SU-DHL-6 (cell line): ENCODE measurements around the gene CRYBG3.

Source experiments
- H2AFZ ChIP-seq: fragments of 200-600 bp; sonication (generic); 2 replicates; pipeline ENCODE4 v1.6.1; 2014; ENCODE audit warnings: low read depth, mild to moderate bottlenecking, moderate library complexity, mixed read lengths, antibody characterized with exemption, low read length; ENCODE audit not compliant: severe bottlenecking
- H3F3A ChIP-seq: fragments of 200-600 bp; shearing (Covaris generic); 2 replicates; pipeline ENCODE4 v1.6.0; 2016; ENCODE audit warnings: antibody characterized with exemption, mild to moderate bottlenecking; ENCODE audit not compliant: insufficient read depth
- H3K27ac ChIP-seq: fragments of 200-600 bp; sonication (generic); 2 replicates; pipeline ENCODE4 v1.5.1; 2016; ENCODE audit warnings: low read depth, mild to moderate bottlenecking, low read length, moderate library complexity, mixed read lengths
- H3K27me3 ChIP-seq: fragments of 200-600 bp; sonication (generic), shearing (Covaris generic); 2 replicates; pipeline ENCODE4 v1.6.0; 2014; ENCODE audit warnings: mild to moderate bottlenecking, low read length
- H3K36me3 ChIP-seq: fragments of 200-600 bp; sonication (generic); 2 replicates; pipeline ENCODE4 v1.6.1; 2014; ENCODE audit warnings: mild to moderate bottlenecking, low read length, mixed read lengths
- H3K4me2 ChIP-seq: fragments of 300-600, 200-600 bp; shearing (Covaris generic), sonication (generic); 2 replicates; pipeline ENCODE4 v1.6.0; 2014; ENCODE audit warnings: low read length, low read depth, mild to moderate bottlenecking; ENCODE audit not compliant: poor library complexity, severe bottlenecking
- H3K4me3 ChIP-seq: fragments of 200-600 bp; sonication (generic); 2 replicates; pipeline ENCODE4 v1.5.1; 2014; ENCODE audit warnings: antibody characterized with exemption, low read length, mild to moderate bottlenecking, mixed read lengths; ENCODE audit not compliant: insufficient read depth, poor library complexity, severe bottlenecking
- H3K79me2 ChIP-seq: fragments of 200-600 bp; sonication (generic); 2 replicates; pipeline ENCODE4 v1.6.1; 2014; ENCODE audit warnings: mild to moderate bottlenecking, low read length, moderate library complexity; ENCODE audit not compliant: insufficient read depth
- H3K9ac ChIP-seq: fragments of 200-600 bp; sonication (generic); 2 replicates; pipeline ENCODE4 v1.7.0; 2014; ENCODE audit warnings: mild to moderate bottlenecking, low read length
- H3K9me2 ChIP-seq: fragments of 200-600 bp; sonication (generic); replicated peaks from 2 replicates; pipeline ENCODE4 v1.6.1; 2014; ENCODE audit warnings: low read length; ENCODE audit not compliant: insufficient read depth
- H3K9me3 ChIP-seq: fragments of 200-600 bp; sonication (generic); 2 replicates; pipeline ENCODE4 v1.6.1; 2014; ENCODE audit warnings: low read length, mixed read lengths; ENCODE audit not compliant: insufficient read depth
- H4K20me1 ChIP-seq: fragments of 200-600 bp; sonication (generic); 2 replicates; pipeline ENCODE4 v1.6.1; 2014; ENCODE audit warnings: low read depth, mild to moderate bottlenecking, antibody characterized with exemption, low read length, moderate library complexity, mixed read lengths
- CTCF ChIP-seq: fragments of 200-600 bp; sonication (generic); IDR thresholded peaks from one replicate; pipeline ENCODE4 v1.5.1; 2017; ENCODE audit warnings: antibody characterized with exemption, mild to moderate bottlenecking, low read length, moderate library complexity; ENCODE audit not compliant: insufficient read depth, poor library complexity, severe bottlenecking
- EZH2phosphoT487 ChIP-seq: fragments of 200-600 bp; sonication (generic), shearing (Covaris generic); conservative IDR thresholded peaks from 2 replicates; pipeline ENCODE4 v1.6.1; 2018; ENCODE audit warnings: mild to moderate bottlenecking, antibody characterized with exemption, low read length, moderate library complexity, mixed read lengths

CRYBG3 gene

GRCh38 chr3:97863775-97864174 lies 42.0 kb downstream of the CRYBG3 start:
- H3K36me3 ChIP-seq = no peaks in the 10 kb centered on the region
- no peak overlapping the region for H3K27ac ChIP-seq
- H3K79me2 ChIP-seq = no peaks in the 10 kb centered on the region
- no peaks in the 10 kb centered on the region for H3K9me2 ChIP-seq
- H3K9ac ChIP-seq = no peak overlapping the region
- no peaks in the 10 kb centered on the region for H4K20me1 ChIP-seq
- no peak overlapping the region for H3K4me2 ChIP-seq
- no peak overlapping the region for H2AFZ ChIP-seq
- no peaks in the 10 kb centered on the region for H3F3A ChIP-seq
- no peaks in the 10 kb centered on the region for H3K9me3 ChIP-seq
- H3K27me3 ChIP-seq = no peaks in the 10 kb centered on the region
- no peak for TF ChIP-seq EZH2phosphoT487
- TF ChIP-seq CTCF = no peak
- H3K4me3 ChIP-seq = no peak overlapping the region

GRCh38 chr3:97871186-97871585 lies 49.4 kb downstream of the CRYBG3 start:
- H3K27ac ChIP-seq = no peak overlapping the region
- no peak for TF ChIP-seq CTCF
- TF ChIP-seq EZH2phosphoT487 = no peak
- no peak overlapping the region for H3K4me3 ChIP-seq
- H3K36me3 ChIP-seq = no peaks in the 10 kb centered on the region
- H3K9me3 ChIP-seq = no peaks in the 10 kb centered on the region
- no peaks in the 10 kb centered on the region for H4K20me1 ChIP-seq
- no peaks in the 10 kb centered on the region for H3F3A ChIP-seq
- no peaks in the 10 kb centered on the region for H3K9me2 ChIP-seq
- H3K79me2 ChIP-seq = no peaks in the 10 kb centered on the region
- no peak overlapping the region for H2AFZ ChIP-seq
- H3K9ac ChIP-seq = no peak overlapping the region
- H3K4me2 ChIP-seq = no peak overlapping the region
- no peaks in the 10 kb centered on the region for H3K27me3 ChIP-seq

GRCh38 chr3:97871801-97872524 lies 50.2 kb downstream of the CRYBG3 start:
- H3K4me3 ChIP-seq = no peak overlapping the region
- no peaks in the 10 kb centered on the region for H4K20me1 ChIP-seq
- no peak overlapping the region for H3K9ac ChIP-seq
- H3K27ac ChIP-seq = no peak overlapping the region
- H3F3A ChIP-seq = no peaks in the 10 kb centered on the region
- H3K36me3 ChIP-seq = no peaks in the 10 kb centered on the region
- H3K79me2 ChIP-seq = no peaks in the 10 kb centered on the region
- H3K27me3 ChIP-seq = no peaks in the 10 kb centered on the region
- H3K4me2 ChIP-seq = no peak overlapping the region
- no peaks in the 10 kb centered on the region for H3K9me2 ChIP-seq
- no peak overlapping the region for H2AFZ ChIP-seq
- no peaks in the 10 kb centered on the region for H3K9me3 ChIP-seq
- no peak for TF ChIP-seq EZH2phosphoT487
- TF ChIP-seq CTCF = no peak
